GM06990 (cell line): ENCODE results near the gene PRR11.

Experiments
- DNase-seq: peaks from one replicate; pipeline ENCODE4 v3.0.0-alpha.2; 2011; ENCODE audit not compliant: insufficient read length; ENCODE audit errors: extremely low read depth
- H3K27me3 ChIP-seq: replicated peaks from 2 replicates; pipeline ENCODE4 v1.6.0; 2011; ENCODE audit warnings: low read length; ENCODE audit not compliant: control insufficient read depth, insufficient read depth
- H3K36me3 ChIP-seq: 2 replicates; pipeline ENCODE4 v1.5.1; 2011; ENCODE audit warnings: low read length; ENCODE audit not compliant: control insufficient read depth, insufficient read depth
- H3K4me3 ChIP-seq: replicated peaks from 2 replicates; pipeline ENCODE4 v1.5.1; 2011; ENCODE audit warnings: low read depth, mild to moderate bottlenecking, control low read depth, low read length
- TF ChIP-seq, protein P1 (sequence below): IDR thresholded peaks from 2 replicates; pipeline ENCODE4 v1.5.1; 2011; ENCODE audit warnings: low read length, control low read depth, mild to moderate bottlenecking, inconsistent platforms; ENCODE audit not compliant: insufficient read depth, poor library complexity, severe bottlenecking

Gene PRR11

DNA sequence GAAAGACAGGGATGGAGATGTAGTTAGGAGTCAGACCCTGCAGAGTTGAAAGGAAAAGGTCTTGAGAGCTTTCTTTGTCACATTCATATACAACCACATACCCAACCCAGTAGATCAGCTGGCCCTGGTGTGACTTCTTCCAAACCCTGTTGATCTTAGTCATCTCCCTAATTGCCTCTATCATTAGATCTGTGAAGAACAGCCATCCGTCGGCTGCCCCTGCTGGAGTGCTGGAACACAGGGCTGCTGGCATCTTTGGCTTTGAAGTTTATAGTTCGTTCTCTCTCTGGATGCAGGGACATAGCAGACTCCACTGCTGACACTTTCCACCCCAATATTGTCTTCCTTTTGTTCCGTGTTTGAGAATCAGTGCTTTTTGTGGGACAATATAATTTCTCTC, 43.9 kb downstream of the PRR11 start:
- peaks cover 3% of the 10 kb centered on the region for H3K36me3 ChIP-seq
- no peak overlapping the region for H3K4me3 ChIP-seq
- H3K27me3 ChIP-seq = no peaks in the 10 kb centered on the region
- no peak for DNase-seq
- TF ChIP-seq, protein P1, sequence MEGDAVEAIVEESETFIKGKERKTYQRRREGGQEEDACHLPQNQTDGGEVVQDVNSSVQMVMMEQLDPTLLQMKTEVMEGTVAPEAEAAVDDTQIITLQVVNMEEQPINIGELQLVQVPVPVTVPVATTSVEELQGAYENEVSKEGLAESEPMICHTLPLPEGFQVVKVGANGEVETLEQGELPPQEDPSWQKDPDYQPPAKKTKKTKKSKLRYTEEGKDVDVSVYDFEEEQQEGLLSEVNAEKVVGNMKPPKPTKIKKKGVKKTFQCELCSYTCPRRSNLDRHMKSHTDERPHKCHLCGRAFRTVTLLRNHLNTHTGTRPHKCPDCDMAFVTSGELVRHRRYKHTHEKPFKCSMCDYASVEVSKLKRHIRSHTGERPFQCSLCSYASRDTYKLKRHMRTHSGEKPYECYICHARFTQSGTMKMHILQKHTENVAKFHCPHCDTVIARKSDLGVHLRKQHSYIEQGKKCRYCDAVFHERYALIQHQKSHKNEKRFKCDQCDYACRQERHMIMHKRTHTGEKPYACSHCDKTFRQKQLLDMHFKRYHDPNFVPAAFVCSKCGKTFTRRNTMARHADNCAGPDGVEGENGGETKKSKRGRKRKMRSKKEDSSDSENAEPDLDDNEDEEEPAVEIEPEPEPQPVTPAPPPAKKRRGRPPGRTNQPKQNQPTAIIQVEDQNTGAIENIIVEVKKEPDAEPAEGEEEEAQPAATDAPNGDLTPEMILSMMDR = no peak

DNA sequence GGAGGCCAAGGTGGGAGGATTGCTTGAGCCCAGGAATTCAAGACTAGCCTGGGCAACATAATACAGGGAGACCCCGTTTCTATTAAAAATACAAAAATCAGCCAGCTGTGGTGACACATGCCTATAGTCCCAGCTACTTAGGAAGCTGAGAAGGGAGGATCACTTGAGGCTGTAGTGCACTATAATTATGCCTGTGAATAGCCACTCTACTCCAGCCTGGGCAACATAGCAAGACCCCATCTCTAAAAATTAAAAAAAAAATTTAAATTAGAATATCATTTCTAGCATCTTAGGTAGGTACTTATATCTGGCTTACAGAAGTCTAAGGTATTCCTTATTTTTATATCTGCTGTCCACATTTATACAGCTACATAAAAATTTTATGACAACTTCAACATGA, 46.8 kb downstream of the PRR11 start:
- H3K36me3 ChIP-seq = peaks cover 3% of the 10 kb centered on the region
- no peak overlapping the region for H3K4me3 ChIP-seq
- TF ChIP-seq, protein P1 = no peak
- no peaks in the 10 kb centered on the region for H3K27me3 ChIP-seq
- no peak for DNase-seq

DNA sequence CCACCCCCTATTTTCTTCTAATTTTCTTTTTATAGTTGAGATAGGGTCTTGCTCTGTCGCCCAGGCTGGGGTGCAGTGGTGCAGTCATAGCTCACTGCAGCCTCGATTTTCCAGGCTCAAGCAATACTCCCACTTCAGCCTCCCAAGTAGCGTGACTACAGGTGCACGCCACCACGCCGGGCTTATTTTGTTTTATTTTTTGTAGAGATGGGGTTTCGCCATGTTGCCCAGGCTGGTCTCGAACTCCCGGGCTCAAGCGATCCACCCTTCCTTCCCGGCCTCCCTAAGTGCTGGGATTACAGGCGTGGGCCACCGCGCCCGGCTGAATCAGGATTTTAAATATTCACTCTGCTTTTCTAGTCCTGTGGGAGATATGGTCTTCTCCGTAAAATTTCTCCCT, 63.8 kb downstream of the PRR11 start:
- TF ChIP-seq, protein P1 = no peak
- DNase-seq = no peak
- no peak overlapping the region for H3K4me3 ChIP-seq
- H3K27me3 ChIP-seq = no peaks in the 10 kb centered on the region
- no peaks in the 10 kb centered on the region; the same call in 1 of the 2 replicates for H3K36me3 ChIP-seq

DNA sequence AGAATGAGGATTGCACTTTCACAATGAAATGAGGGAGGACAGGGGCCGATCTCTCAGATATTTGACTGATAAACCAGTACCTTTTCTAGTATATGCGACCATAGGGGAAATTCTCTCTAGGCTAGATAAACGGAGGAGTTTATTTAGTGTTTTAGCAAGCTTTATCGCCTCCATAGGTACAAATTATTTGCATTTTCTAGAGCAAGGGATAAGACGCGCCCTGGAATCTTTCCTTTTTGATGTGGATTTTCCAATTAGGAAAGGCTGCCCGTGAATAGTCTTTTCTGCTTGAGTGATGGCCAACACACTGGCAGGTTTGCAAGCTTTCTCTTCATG, 64.4 kb downstream of the PRR11 start:
- Histone ChIP-seq H3K36me3 (no peaks in the 10 kb centered on the region), H3K27me3 (no peaks in the 10 kb centered on the region), H3K4me3 (peak overlapping the region; percentile 36)
- TF ChIP-seq, protein P1 = no peak
- DNase-seq = no peak

DNA sequence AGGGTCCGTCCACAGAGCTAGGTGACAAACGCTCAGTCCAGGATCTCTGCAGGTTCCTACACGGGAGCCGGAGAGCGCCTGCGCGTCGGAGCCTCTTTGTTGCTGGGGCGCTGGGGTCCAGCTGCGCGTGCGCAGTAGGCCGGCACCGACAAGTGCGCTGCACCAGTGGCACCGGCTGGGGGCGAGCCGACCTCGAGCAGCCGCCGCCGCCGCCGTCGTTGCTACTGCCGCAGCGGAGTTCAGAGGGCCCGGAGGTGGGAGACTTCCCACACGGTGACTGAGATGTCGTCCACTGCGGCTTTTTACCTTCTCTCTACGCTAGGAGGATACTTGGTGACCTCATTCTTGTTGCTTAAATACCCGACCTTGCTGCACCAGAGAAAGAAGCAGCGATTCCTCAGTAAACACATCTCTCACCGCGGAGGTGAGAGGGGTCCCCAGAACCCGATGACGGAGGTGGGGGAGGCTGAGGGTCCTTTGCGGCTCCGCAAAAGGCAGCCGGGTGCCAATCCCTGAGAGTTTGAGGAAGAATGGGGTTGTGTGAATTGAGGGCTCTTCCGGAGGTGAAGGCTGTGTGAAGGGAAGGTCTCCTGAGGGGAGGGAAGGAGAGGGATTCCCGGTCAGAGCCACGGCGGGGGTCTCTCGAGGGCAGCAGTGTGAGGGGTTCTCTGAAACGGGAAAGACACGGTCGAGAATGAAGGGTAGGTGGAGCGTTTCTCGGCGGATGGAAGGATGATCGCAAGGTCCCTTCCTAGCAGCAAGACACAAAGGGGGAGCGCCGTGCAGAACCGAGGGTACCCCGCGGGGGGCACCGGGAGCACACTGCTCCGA, 65.0 kb downstream of the PRR11 start, which contains the start of gene GDPD1:
TSS of gene GDPD1 (plus strand) at position 184 of the 831 bp plus-strand sequence. CDS start at position 283, 99 bp downstream.
- Histone ChIP-seq H3K27me3 (no peaks in the 10 kb centered on the region), H3K4me3 (peak within 1 kb of the TSS; percentile 74), H3K36me3 (no peaks in the 10 kb centered on the region)
- DNase-seq = peak; percentile 96
- TF ChIP-seq, protein P1 = peak; percentile 58
